DND-41 (cell line): ENCODE results near the gene CHTF18.

Experiments
- ATAC-seq: fragments of 200-7000 bp; cut with Tn5 transposase; 3 replicates; pipeline ENCODE4 v1.9.1; 2021; ENCODE audit warnings: low read depth; ENCODE audit not compliant: insufficient read depth
- DNase-seq: peaks from one replicate; pipeline ENCODE4 v3.0.0-alpha.2; 2020
- H2AFZ ChIP-seq: 2 replicates; pipeline ENCODE4 v1.6.0; 2012; ENCODE audit warnings: low read depth, low read length
- H3K27ac ChIP-seq: 2 replicates; pipeline ENCODE4 v1.5.1; 2012; ENCODE audit warnings: low read length, inconsistent platforms
- H3K27me3 ChIP-seq: fragments of 200-600 bp; sonication (generic); 2 replicates; pipeline ENCODE4 v1.6.0; 2012; ENCODE audit warnings: low read length, mild to moderate bottlenecking, inconsistent platforms; ENCODE audit not compliant: insufficient read depth, poor library complexity
- H3K36me3 ChIP-seq: 2 replicates; pipeline ENCODE4 v1.5.1; 2012; ENCODE audit warnings: low read length, inconsistent platforms; ENCODE audit not compliant: insufficient read depth
- H3K4me1 ChIP-seq: 2 replicates; pipeline ENCODE4 v1.5.1; 2012; ENCODE audit warnings: mild to moderate bottlenecking, low read length; ENCODE audit not compliant: insufficient read depth
- H3K4me2 ChIP-seq: 2 replicates; pipeline ENCODE4 v1.6.0; 2012; ENCODE audit warnings: mild to moderate bottlenecking, moderate library complexity, low read length, inconsistent platforms; ENCODE audit not compliant: insufficient read depth
- H3K4me3 ChIP-seq, 2 experiments: fragments of 200-600 bp in 1 of 2; shearing (Covaris generic) in 1 of 2; 2 replicates each; pipeline ENCODE4 v1.5.1; 2012 to 2016; ENCODE audit warnings: inconsistent platforms in 2 of 2, low read length in 2 of 2, mild to moderate bottlenecking in 2 of 2, low read depth in 1 of 2, moderate library complexity in 1 of 2
- H3K79me2 ChIP-seq: 2 replicates; pipeline ENCODE4 v1.6.0; 2012; ENCODE audit warnings: low read length, inconsistent platforms; ENCODE audit not compliant: insufficient read depth
- H3K9ac ChIP-seq: 2 replicates; pipeline ENCODE4 v1.6.0; 2012; ENCODE audit warnings: low read depth, mild to moderate bottlenecking, inconsistent platforms, low read length, moderate library complexity
- H3K9me3 ChIP-seq: 2 replicates; pipeline ENCODE4 v1.5.1; 2012; ENCODE audit warnings: low read length, moderate library complexity, mild to moderate bottlenecking, inconsistent platforms; ENCODE audit not compliant: insufficient read depth, severe bottlenecking
- H4K20me1 ChIP-seq: 2 replicates; pipeline ENCODE4 v1.6.0; 2012; ENCODE audit warnings: low read length; ENCODE audit not compliant: insufficient read depth
- EZH2 ChIP-seq: IDR thresholded peaks from 3 replicates; pipeline ENCODE4 v1.6.1; 2012; ENCODE audit warnings: borderline replicate concordance, low read depth, mild to moderate bottlenecking, moderate library complexity, low read length, inconsistent platforms; ENCODE audit not compliant: severe bottlenecking
- TF ChIP-seq, protein P1 (sequence below): IDR thresholded peaks from 2 replicates; pipeline ENCODE4 v1.5.1; 2012; ENCODE audit warnings: borderline replicate concordance, low read length, moderate library complexity, mild to moderate bottlenecking; ENCODE audit not compliant: poor library complexity, severe bottlenecking; ENCODE audit errors: extremely low read depth

The CHTF18 gene

GRCh38 chr16:845351-845745 lies 56.9 kb downstream of the CHTF18 start:
- no peak for DNase-seq
- Histone ChIP-seq H3K36me3 (no peaks in the 10 kb centered on the region), H3K27ac (no peak overlapping the region), H3K4me1 (no peaks in the 10 kb centered on the region), H3K27me3 (no peaks in the 10 kb centered on the region), H4K20me1 (no peaks in the 10 kb centered on the region), H3K4me3 (no peak overlapping the region), H3K9ac (no peak overlapping the region), H3K4me2 (no peak overlapping the region), H3K9me3 (peaks cover 5% of the 10 kb centered on the region), H3K79me2 (no peaks in the 10 kb centered on the region), H2AFZ (no peak overlapping the region)
- ATAC-seq: no peak
- TF ChIP-seq, protein P1, sequence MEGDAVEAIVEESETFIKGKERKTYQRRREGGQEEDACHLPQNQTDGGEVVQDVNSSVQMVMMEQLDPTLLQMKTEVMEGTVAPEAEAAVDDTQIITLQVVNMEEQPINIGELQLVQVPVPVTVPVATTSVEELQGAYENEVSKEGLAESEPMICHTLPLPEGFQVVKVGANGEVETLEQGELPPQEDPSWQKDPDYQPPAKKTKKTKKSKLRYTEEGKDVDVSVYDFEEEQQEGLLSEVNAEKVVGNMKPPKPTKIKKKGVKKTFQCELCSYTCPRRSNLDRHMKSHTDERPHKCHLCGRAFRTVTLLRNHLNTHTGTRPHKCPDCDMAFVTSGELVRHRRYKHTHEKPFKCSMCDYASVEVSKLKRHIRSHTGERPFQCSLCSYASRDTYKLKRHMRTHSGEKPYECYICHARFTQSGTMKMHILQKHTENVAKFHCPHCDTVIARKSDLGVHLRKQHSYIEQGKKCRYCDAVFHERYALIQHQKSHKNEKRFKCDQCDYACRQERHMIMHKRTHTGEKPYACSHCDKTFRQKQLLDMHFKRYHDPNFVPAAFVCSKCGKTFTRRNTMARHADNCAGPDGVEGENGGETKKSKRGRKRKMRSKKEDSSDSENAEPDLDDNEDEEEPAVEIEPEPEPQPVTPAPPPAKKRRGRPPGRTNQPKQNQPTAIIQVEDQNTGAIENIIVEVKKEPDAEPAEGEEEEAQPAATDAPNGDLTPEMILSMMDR: no peak
- TF ChIP-seq EZH2: no peak

DNA sequence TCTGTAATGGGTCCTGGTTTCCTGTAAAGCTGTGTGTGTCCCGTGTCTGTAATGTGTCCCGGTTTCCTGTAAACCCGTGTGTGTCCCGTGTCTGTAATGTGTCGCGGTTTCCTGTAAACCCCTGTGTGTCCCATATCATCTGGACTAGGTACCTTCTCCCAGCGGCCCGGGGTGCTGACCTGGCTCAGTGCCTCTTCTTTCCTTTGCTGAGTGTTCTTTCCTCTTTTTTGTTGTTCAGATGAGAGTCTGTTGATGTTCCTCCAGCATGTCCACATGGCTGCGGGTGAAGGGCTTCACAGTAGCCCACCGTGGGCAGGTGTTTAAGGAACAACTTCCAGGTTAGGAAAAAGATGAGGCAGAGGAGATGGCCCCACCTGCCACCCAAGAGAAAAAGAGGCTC lies 58.7 kb downstream of the CHTF18 start:
- TF ChIP-seq EZH2: no peak
- TF ChIP-seq, protein P1: no peak
- H3K4me2 ChIP-seq: no peak overlapping the region
- no peak overlapping the region for H3K27ac ChIP-seq
- H3K79me2 ChIP-seq: no peaks in the 10 kb centered on the region
- H2AFZ ChIP-seq: no peak overlapping the region
- H4K20me1 ChIP-seq: no peaks in the 10 kb centered on the region
- peaks cover 21% of the 10 kb centered on the region for H3K9me3 ChIP-seq
- ATAC-seq (no peak), DNase-seq (no peak)
- no peaks in the 10 kb centered on the region for H3K36me3 ChIP-seq
- no peak overlapping the region for H3K4me3 ChIP-seq
- no peaks in the 10 kb centered on the region for H3K4me1 ChIP-seq
- H3K27me3 ChIP-seq: no peaks in the 10 kb centered on the region
- no peak overlapping the region for H3K9ac ChIP-seq
